OCI-LY7 (cell line): ENCODE measurements around the gene ANKRD35. TPM values are rescaled to one million over a fixed set of nuclear protein-coding genes. Genes with fewer than 3 reads are reported as not detected.

Source experiments
- BruUV-seq: library from RNA; stranded (reverse); fragments of 400-500 nt; replicated peaks from 2 replicates; lab custom pipeline; 2021; lab: Mats Ljungman, UMichigan
- CTCF ChIA-PET: fragments of 300-600 bp; sonication (Branson Sonifier 250); formaldehyde crosslinking; loops from one replicate; lab custom pipeline; 2022; ENCODE audit warnings: antibody characterized with exemption; ENCODE audit not compliant: unreplicated experiment; lab: Charles Lee
- POLR2A ChIA-PET: fragments of 300-600 bp; sonication (Branson Sonifier 250); formaldehyde crosslinking; loops from one replicate; lab custom pipeline; 2022; ENCODE audit warnings: antibody characterized with exemption; lab: Charles Lee
- DNase-seq: peaks from one replicate; pipeline ENCODE4 v3.0.0-alpha.2; 2015; ENCODE audit warnings: low spot score
- H2AFZ ChIP-seq: fragments of 200-600 bp; sonication (generic), shearing (Covaris generic); 2 replicates; pipeline ENCODE4 v1.6.1; 2014; ENCODE audit warnings: mild to moderate bottlenecking, antibody characterized with exemption, low read length, moderate library complexity
- H3K27ac ChIP-seq: fragments of 200-600 bp; sonication (generic); 2 replicates; pipeline ENCODE4 v1.5.1; 2014; ENCODE audit warnings: mixed run types, low read depth, mild to moderate bottlenecking, moderate library complexity, low read length, inconsistent platforms; ENCODE audit not compliant: poor library complexity, severe bottlenecking
- H3K36me3 ChIP-seq: fragments of 200-600 bp; sonication (generic); 2 replicates; pipeline ENCODE4 v1.6.1; 2014; ENCODE audit warnings: mild to moderate bottlenecking, antibody characterized with exemption, low read length, moderate library complexity, mixed read lengths; ENCODE audit not compliant: insufficient read depth
- H3K4me1 ChIP-seq: fragments of 200-600 bp; sonication (generic); 2 replicates; pipeline ENCODE4 v1.5.1; 2014; ENCODE audit warnings: mild to moderate bottlenecking, low read length; ENCODE audit not compliant: insufficient read depth, poor library complexity, severe bottlenecking
- H3K4me2 ChIP-seq: fragments of 200-600 bp; sonication (generic); 2 replicates; pipeline ENCODE4 v1.6.1; 2014; ENCODE audit warnings: mild to moderate bottlenecking, low read length
- H3K4me3 ChIP-seq: fragments of 200-600 bp; sonication (generic); 2 replicates; pipeline ENCODE4 v1.5.1; 2014; ENCODE audit warnings: mild to moderate bottlenecking, low read depth, low read length; ENCODE audit not compliant: poor library complexity, severe bottlenecking
- H3K79me2 ChIP-seq: fragments of 200-600 bp; sonication (generic); 2 replicates; pipeline ENCODE4 v1.6.1; 2016; ENCODE audit warnings: low read depth, mild to moderate bottlenecking, low read length, moderate library complexity, mixed read lengths; ENCODE audit not compliant: insufficient read depth
- H3K9me2 ChIP-seq: fragments of 200-600 bp; sonication (generic); 2 replicates; pipeline ENCODE4 v1.6.1; 2016; ENCODE audit warnings: mild to moderate bottlenecking, low read length, mixed read lengths; ENCODE audit not compliant: insufficient read depth
- H3K9me3 ChIP-seq: fragments of 200-600 bp; sonication (generic); 2 replicates; pipeline ENCODE4 v1.6.1; 2014; ENCODE audit warnings: mild to moderate bottlenecking, mixed run types, low read length, mixed read lengths
- H4K20me1 ChIP-seq: fragments of 200-600 bp; sonication (generic); 2 replicates; pipeline ENCODE4 v1.6.1; 2014; ENCODE audit warnings: mild to moderate bottlenecking, antibody characterized with exemption, low read length, moderate library complexity, mixed read lengths; ENCODE audit not compliant: insufficient read depth
- EZH2phosphoT487 ChIP-seq: fragments of 200-600 bp; sonication (generic); IDR thresholded peaks from 2 replicates; pipeline ENCODE4 v1.6.1; 2018; ENCODE audit warnings: low read depth, borderline replicate concordance, mild to moderate bottlenecking, mixed run types, antibody characterized with exemption, low read length, moderate library complexity, mixed read lengths
- intact Hi-C: fragments of 100-400 bp; cut with micrococcal nuclease; formaldehyde crosslinking; loops from one replicate; pipeline ENCODE4 v1.10.0; 2022; ENCODE audit not compliant: unreplicated experiment
- total RNA-seq, 2 experiments: library from RNA; depleted of rRNA in 1 of 2; stranded (reverse); fragments of >200 nt in 1 of 2; shearing (Covaris generic) in 1 of 2; gene quantifications; 2 replicates each; pipeline ENCODE4 v1.2.3, GENCODE V29; 2014 to 2022
- TF ChIP-seq, protein P1 (sequence below): fragments of 200-600 bp; sonication (generic); conservative IDR thresholded peaks from 2 replicates; pipeline ENCODE4 v1.5.1; 2014; ENCODE audit warnings: mild to moderate bottlenecking, antibody characterized with exemption, low read length, moderate library complexity, mixed read lengths

ANKRD35 gene
- total RNA-seq, 2 experiments from 2014 or later = not detected

DNA sequence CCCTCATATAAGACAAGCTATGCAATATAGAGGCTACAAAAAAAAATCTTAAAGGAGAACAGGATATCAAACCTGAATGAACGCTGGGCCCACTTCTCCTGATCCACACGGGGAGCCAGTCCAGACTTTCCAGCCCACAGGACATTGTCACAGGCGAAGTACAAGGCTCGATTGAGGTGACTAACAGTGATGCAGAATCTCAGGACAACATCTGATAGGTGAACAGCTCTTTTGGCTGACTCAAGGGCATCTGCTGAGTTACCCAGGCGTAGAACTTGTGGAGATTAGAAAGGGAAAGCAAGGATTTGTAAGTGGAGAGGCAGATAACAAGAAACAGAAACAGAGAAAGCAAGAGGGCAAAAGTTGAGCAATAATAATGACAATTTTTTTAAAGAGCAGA, 31.1 kb upstream of the ANKRD35 start:
- Histone ChIP-seq H3K4me1 (peaks cover 22% of the 10 kb centered on the region), H2AFZ (no peak overlapping the region), H3K9me3 (no peaks in the 10 kb centered on the region), H3K4me3 (no peak overlapping the region), H3K4me2 (no peak overlapping the region), H4K20me1 (no peaks in the 10 kb centered on the region), H3K9me2 (no peaks in the 10 kb centered on the region), H3K27ac (no peak overlapping the region), H3K79me2 (no peaks in the 10 kb centered on the region), H3K36me3 (peaks cover 27% of the 10 kb centered on the region; the same call in 1 of the 2 replicates)
- DNase-seq = no peak
- no peak for TF ChIP-seq EZH2phosphoT487
- TF ChIP-seq, protein P1, sequence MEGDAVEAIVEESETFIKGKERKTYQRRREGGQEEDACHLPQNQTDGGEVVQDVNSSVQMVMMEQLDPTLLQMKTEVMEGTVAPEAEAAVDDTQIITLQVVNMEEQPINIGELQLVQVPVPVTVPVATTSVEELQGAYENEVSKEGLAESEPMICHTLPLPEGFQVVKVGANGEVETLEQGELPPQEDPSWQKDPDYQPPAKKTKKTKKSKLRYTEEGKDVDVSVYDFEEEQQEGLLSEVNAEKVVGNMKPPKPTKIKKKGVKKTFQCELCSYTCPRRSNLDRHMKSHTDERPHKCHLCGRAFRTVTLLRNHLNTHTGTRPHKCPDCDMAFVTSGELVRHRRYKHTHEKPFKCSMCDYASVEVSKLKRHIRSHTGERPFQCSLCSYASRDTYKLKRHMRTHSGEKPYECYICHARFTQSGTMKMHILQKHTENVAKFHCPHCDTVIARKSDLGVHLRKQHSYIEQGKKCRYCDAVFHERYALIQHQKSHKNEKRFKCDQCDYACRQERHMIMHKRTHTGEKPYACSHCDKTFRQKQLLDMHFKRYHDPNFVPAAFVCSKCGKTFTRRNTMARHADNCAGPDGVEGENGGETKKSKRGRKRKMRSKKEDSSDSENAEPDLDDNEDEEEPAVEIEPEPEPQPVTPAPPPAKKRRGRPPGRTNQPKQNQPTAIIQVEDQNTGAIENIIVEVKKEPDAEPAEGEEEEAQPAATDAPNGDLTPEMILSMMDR = no peak
- POLR2A ChIA-PET = interaction anchor here (1.1 kb wide), 1 partner anchor 57 kb away, joined by 4 read pairs; the partner anchor contains the start of gene PIAS3
- BruUV-seq = no TSS peak
- intact Hi-C loops = no loop called here
- CTCF ChIA-PET = interaction anchor here (0.8 kb wide), 1 partner anchor 25 kb away, joined by 3 read pairs; no protein-coding TSS in a partner anchor

DNA sequence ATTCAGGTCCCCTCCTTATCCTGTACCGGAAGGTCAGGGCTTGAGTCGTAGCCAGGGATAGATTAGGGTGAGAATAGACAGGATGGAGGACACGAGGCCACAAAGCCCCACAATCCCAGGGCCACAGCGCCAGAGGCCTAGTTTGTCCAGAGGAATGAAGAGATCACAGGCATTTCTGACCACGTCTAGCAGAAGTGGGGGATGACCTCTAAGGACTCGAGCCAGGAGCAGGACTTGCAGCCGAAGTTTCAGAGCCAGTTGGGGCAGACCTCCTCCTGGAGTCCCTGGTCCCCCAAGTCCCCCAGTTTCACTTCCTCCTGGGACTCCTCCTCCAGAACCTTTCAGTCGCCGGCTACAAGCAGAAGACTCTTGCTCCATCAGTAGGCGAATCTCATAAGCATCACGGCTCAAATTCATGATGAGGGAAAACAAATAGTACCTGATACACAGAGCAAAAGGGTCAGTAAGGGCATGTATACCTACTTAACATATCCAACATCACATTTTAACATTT, 26.5 kb upstream of the ANKRD35 start:
- POLR2A ChIA-PET = no interaction called here
- no peaks in the 10 kb centered on the region for H3K79me2 ChIP-seq
- no peak overlapping the region for H3K4me3 ChIP-seq
- intact Hi-C loops = no loop called here
- no peak overlapping the region for H3K27ac ChIP-seq
- no TSS peak for BruUV-seq
- H3K36me3 ChIP-seq = peaks cover 34% of the 10 kb centered on the region; the same call in 1 of the 2 replicates
- no peak for DNase-seq
- no peaks in the 10 kb centered on the region for H3K9me3 ChIP-seq
- CTCF ChIA-PET = no interaction called here
- TF ChIP-seq, protein P1 = no peak
- TF ChIP-seq EZH2phosphoT487 = no peak
- no peaks in the 10 kb centered on the region for H3K9me2 ChIP-seq
- H3K4me1 ChIP-seq = peaks cover 6% of the 10 kb centered on the region
- no peaks in the 10 kb centered on the region for H4K20me1 ChIP-seq
- no peak overlapping the region for H2AFZ ChIP-seq
- H3K4me2 ChIP-seq = no peak overlapping the region

DNA sequence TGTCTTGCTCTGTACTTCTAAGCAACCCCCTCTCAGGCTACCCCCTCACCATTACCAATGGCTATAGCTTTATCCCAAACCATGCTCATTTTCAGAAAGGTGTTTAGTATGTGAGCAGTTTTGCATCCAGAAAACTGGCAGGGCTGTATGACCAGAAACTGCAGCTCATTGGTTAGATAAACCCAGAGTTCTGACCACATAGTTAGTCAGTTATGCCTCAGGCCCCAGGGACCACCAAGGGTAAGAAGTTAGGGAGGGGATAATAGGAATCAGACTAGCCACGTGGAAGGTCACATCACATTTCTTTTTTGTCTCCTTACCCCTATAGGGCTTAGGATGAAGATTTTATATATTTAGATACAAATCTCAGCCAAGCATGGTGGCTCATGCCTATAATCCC, 23.0 kb upstream of the ANKRD35 start:
- Histone ChIP-seq H4K20me1 (no peaks in the 10 kb centered on the region), H3K36me3 (peaks cover 24% of the 10 kb centered on the region; the same call in 1 of the 2 replicates), H3K4me1 (peaks cover 6% of the 10 kb centered on the region), H3K9me3 (no peaks in the 10 kb centered on the region), H3K4me3 (no peak overlapping the region), H3K4me2 (no peak overlapping the region), H3K9me2 (no peaks in the 10 kb centered on the region), H3K27ac (no peak overlapping the region), H2AFZ (no peak overlapping the region), H3K79me2 (no peaks in the 10 kb centered on the region)
- intact Hi-C loops = no loop called here
- TF ChIP-seq, protein P1 = no peak
- no peak for TF ChIP-seq EZH2phosphoT487
- POLR2A ChIA-PET = interaction anchor here (0.5 to 1.4 kb wide), 3 partner anchors 19 to 150 kb away, joined by 4 to 5 read pairs (median 4); partner anchors contain the start of gene RBM8A
- BruUV-seq = no TSS peak
- CTCF ChIA-PET = no interaction called here
- no peak for DNase-seq
